Trophoblast cell (in vitro differentiated cells and primary cell): ENCODE results near the gene TMEM91. TPM values are rescaled to one million over a fixed set of nuclear protein-coding genes. Genes with fewer than 3 reads are reported as not detected.

Experiments used
- DNase-seq, 2 donors: peaks; one replicate each; pipeline ENCODE4 v3.0.0-alpha.2; 2016
- H2AFZ ChIP-seq: 2 replicates; pipeline ENCODE4 v1.6.1; 2013; ENCODE audit warnings: low read length, moderate library complexity, mild to moderate bottlenecking; ENCODE audit not compliant: insufficient read depth, poor library complexity
- H2AK5ac ChIP-seq: 2 replicates; pipeline ENCODE4 v1.6.1; 2013; ENCODE audit warnings: mild to moderate bottlenecking, low read length
- H2BK120ac ChIP-seq: 2 replicates; pipeline ENCODE4 v1.6.1; 2013; ENCODE audit warnings: low read length, mild to moderate bottlenecking, moderate library complexity; ENCODE audit not compliant: insufficient read depth, poor library complexity
- H2BK12ac ChIP-seq: 2 replicates; pipeline ENCODE4 v1.6.1; 2013; ENCODE audit warnings: mild to moderate bottlenecking, low read length, moderate library complexity
- H2BK5ac ChIP-seq: 2 replicates; pipeline ENCODE4 v1.6.1; 2013; ENCODE audit warnings: low read length, low read depth, moderate library complexity, mild to moderate bottlenecking; ENCODE audit not compliant: poor library complexity
- H3K14ac ChIP-seq: 2 replicates; pipeline ENCODE4 v1.6.1; 2013; ENCODE audit warnings: mild to moderate bottlenecking, low read length
- H3K18ac ChIP-seq: 2 replicates; pipeline ENCODE4 v1.6.1; 2013; ENCODE audit warnings: mild to moderate bottlenecking, low read length
- H3K23ac ChIP-seq: 2 replicates; pipeline ENCODE4 v1.6.1; 2013; ENCODE audit warnings: low read length
- H3K27ac ChIP-seq: 2 replicates; pipeline ENCODE4 v1.5.1; 2013; ENCODE audit warnings: low read depth, mild to moderate bottlenecking, inconsistent platforms, low read length, moderate library complexity
- H3K27me3 ChIP-seq: 2 replicates; pipeline ENCODE4 v1.6.1; 2013; ENCODE audit warnings: inconsistent platforms, mild to moderate bottlenecking, low read length, moderate library complexity; ENCODE audit not compliant: insufficient read depth
- H3K36me3 ChIP-seq, 2 experiments: 1 replicate in 1 of 2; 2 replicates in 1 of 2; pipeline ENCODE4 v1.6.1; 2013; ENCODE audit warnings: low read length in 2 of 2, mild to moderate bottlenecking in 2 of 2, moderate library complexity in 1 of 2; ENCODE audit not compliant: insufficient read depth in 2 of 2, control insufficient read depth in 1 of 2
- H3K4ac ChIP-seq: 2 replicates; pipeline ENCODE4 v1.6.1; 2013; ENCODE audit warnings: low read depth, mild to moderate bottlenecking, low read length, moderate library complexity
- H3K4me1 ChIP-seq, 2 experiments: 1 replicate in 1 of 2; 2 replicates in 1 of 2; pipeline ENCODE4 v1.6.1; 2013; ENCODE audit warnings: low read length in 2 of 2, mild to moderate bottlenecking in 2 of 2, moderate library complexity in 1 of 2; ENCODE audit not compliant: insufficient read depth in 2 of 2, control insufficient read depth in 1 of 2
- H3K4me2 ChIP-seq: 2 replicates; pipeline ENCODE4 v1.6.1; 2013; ENCODE audit warnings: inconsistent platforms, mild to moderate bottlenecking, low read length, moderate library complexity
- H3K4me3 ChIP-seq: 2 replicates; pipeline ENCODE4 v1.5.1; 2013; ENCODE audit warnings: mild to moderate bottlenecking, low read depth, low read length, inconsistent platforms
- H3K79me1 ChIP-seq: one replicate; pipeline ENCODE4 v1.6.1; 2013; ENCODE audit warnings: low read length
- H3K79me2 ChIP-seq: 2 replicates; pipeline ENCODE4 v1.6.1; 2013; ENCODE audit warnings: low read length, mild to moderate bottlenecking; ENCODE audit not compliant: control insufficient read depth, insufficient read depth, poor library complexity
- H3K9ac ChIP-seq: 2 replicates; pipeline ENCODE4 v1.6.1; 2013; ENCODE audit warnings: mild to moderate bottlenecking, low read length
- H3K9me3 ChIP-seq: 2 replicates; pipeline ENCODE4 v1.6.1; 2013; ENCODE audit warnings: low read depth, mild to moderate bottlenecking, control low read depth, inconsistent platforms, low read length; ENCODE audit not compliant: insufficient read depth
- H4K12ac ChIP-seq: 2 replicates; pipeline ENCODE4 v1.6.1; 2013; ENCODE audit warnings: low read depth, mild to moderate bottlenecking, low read length, moderate library complexity
- H4K8ac ChIP-seq: 2 replicates; pipeline ENCODE4 v1.6.1; 2013; ENCODE audit warnings: low read depth, mild to moderate bottlenecking, low read length, moderate library complexity
- H4K91ac ChIP-seq: one replicate; pipeline ENCODE4 v1.6.1; 2013; ENCODE audit warnings: low read depth, mild to moderate bottlenecking, low read length, moderate library complexity
- WGBS: extraction: QIAGEN DNeasy Blood & Tissue Kit; methylation state at CpG from one replicate; pipeline ENCODE4 v1.1.7; 2013; ENCODE audit warnings: missing lambda C conversion rate; ENCODE audit not compliant: insufficient read length, insufficient coverage; ENCODE audit errors: extremely low coverage; 5-methylcytosine and 5-hydroxymethylcytosine counted together
- polyA plus RNA-seq: library from polyadenylated mRNA; stranded (reverse); fragments of 200-250 nt; gene quantifications from 2 replicates; pipeline ENCODE4 v1.2.3, GENCODE V29; 2013

The TMEM91 gene
- polyA plus RNA-seq, result 2.8 and 3.3 TPM in 2 replicates

GRCh38 chr19:41376241-41376997 is at the start of gene TMEM91:
Gene TMEM91, plus strand, starts transcription at chr19:41376533. Its CDS starts 1,777 bp downstream, at chr19:41378310.
- no peak within 1 kb of the TSS for H3K23ac ChIP-seq
- no peak within 1 kb of the TSS for H3K4ac ChIP-seq
- peaks cover 3% of the 10 kb centered on the region for H3K9me3 ChIP-seq
- H3K18ac ChIP-seq, result peak within 1 kb of the TSS; percentile 72
- H2BK12ac ChIP-seq, result no peak within 1 kb of the TSS
- peak within 1 kb of the TSS; percentile 62 for H3K9ac ChIP-seq
- peak in 1 of 2 donors; percentile 60 for DNase-seq
- peak within 1 kb of the TSS; percentile 45 for H3K14ac ChIP-seq
- peak within 1 kb of the TSS; percentile 79 for H2AFZ ChIP-seq
- H3K36me3 ChIP-seq, result peaks cover 0 to 2% of the 10 kb centered on the region in 2 experiments
- peak within 1 kb of the TSS; percentile 75 for H4K8ac ChIP-seq
- no peaks in the 10 kb centered on the region for H3K4me1 ChIP-seq
- no peaks in the 10 kb centered on the region for H3K79me2 ChIP-seq
- H3K4me3 ChIP-seq, result peak within 1 kb of the TSS; percentile 69
- H2BK120ac ChIP-seq, result peak within 1 kb of the TSS; percentile 34
- H3K79me1 ChIP-seq, result peaks cover 3% of the 10 kb centered on the region
- H2AK5ac ChIP-seq, result no peak within 1 kb of the TSS
- no peaks in the 10 kb centered on the region for H3K27me3 ChIP-seq
- peak within 1 kb of the TSS; percentile 34 for H4K12ac ChIP-seq
- H2BK5ac ChIP-seq, result no peak within 1 kb of the TSS
- peak within 1 kb of the TSS; percentile 86 for H3K4me2 ChIP-seq
- no CpG with 5 or more reads among the region's 47 CpGs for WGBS
- peak within 1 kb of the TSS; percentile 25 for H4K91ac ChIP-seq
- H3K27ac ChIP-seq, result no peak within 1 kb of the TSS

- H3K4me1 ChIP-seq, result peaks cover 45 to 55% of the 10 kb centered on the region in 2 experiments
- WGBS, result no CpG with 5 or more reads among the region's 13 CpGs
Observed at GRCh38 chr19:41327076-41327575, 49.2 kb upstream of the TMEM91 start.

GRCh38 chr19:41327576-41328156 is 48.7 kb upstream of the TMEM91 start:
- Histone ChIP-seq H3K36me3 (peaks cover 33 to 42% of the 10 kb centered on the region in 2 experiments), H3K18ac (peak overlapping the region; percentile 52), H2BK120ac (peak overlapping the region; percentile 0), H3K79me1 (peaks cover 39% of the 10 kb centered on the region), H3K14ac (peak overlapping the region; percentile 16), H3K4me2 (no peak overlapping the region), H2AK5ac (no peak overlapping the region), H2BK12ac (peak overlapping the region; percentile 3), H3K27me3 (no peaks in the 10 kb centered on the region), H3K9me3 (peaks cover 3% of the 10 kb centered on the region), H3K4me1 (peaks cover 40 to 49% of the 10 kb centered on the region in 2 experiments), H3K23ac (no peak overlapping the region), H3K27ac (peak overlapping the region; percentile 21), H3K79me2 (peaks cover 13% of the 10 kb centered on the region), H4K12ac (peak overlapping the region; percentile 5), H3K9ac (no peak overlapping the region), H3K4ac (peak overlapping the region; percentile 54), H2BK5ac (peak overlapping the region; percentile 60), H2AFZ (no peak overlapping the region), H4K8ac (peak overlapping the region; percentile 18), H3K4me3 (no peak overlapping the region), H4K91ac (peak overlapping the region; percentile 80)
- WGBS, result no CpG with 5 or more reads among the region's 33 CpGs
- peak; percentile 75 to 76 for DNase-seq

More at GRCh38 chr19:41327076-41327575, 49.2 kb upstream of the TMEM91 start:
- Histone ChIP-seq H3K4ac (peak overlapping the region; percentile 54), H3K9me3 (peaks cover 2% of the 10 kb centered on the region), H3K18ac (peak overlapping the region; percentile 72), H3K79me1 (peaks cover 44% of the 10 kb centered on the region), H4K91ac (peak overlapping the region; percentile 80), H2BK5ac (peak overlapping the region; percentile 60), H3K23ac (no peak overlapping the region), H3K4me3 (no peak overlapping the region), H2AFZ (peak overlapping the region; percentile 32), H2BK12ac (peak overlapping the region; percentile 65), H3K27me3 (no peaks in the 10 kb centered on the region), H3K36me3 (peaks cover 37 to 41% of the 10 kb centered on the region in 2 experiments), H3K79me2 (peaks cover 17% of the 10 kb centered on the region), H3K27ac (peak overlapping the region; percentile 21), H2BK120ac (peak overlapping the region; percentile 60), H3K4me2 (no peak overlapping the region), H3K9ac (no peak overlapping the region), H4K12ac (no peak overlapping the region), H4K8ac (peak overlapping the region; percentile 63), H2AK5ac (peak overlapping the region; percentile 70), H3K14ac (peak overlapping the region; percentile 58)
- no peak for DNase-seq

- Histone ChIP-seq H3K79me2 (peaks cover 13% of the 10 kb centered on the region), H3K27me3 (no peaks in the 10 kb centered on the region), H4K12ac (no peak overlapping the region), H2AFZ (no peak overlapping the region), H2BK12ac (no peak overlapping the region), H3K4ac (no peak overlapping the region), H3K9ac (no peak overlapping the region), H3K79me1 (peaks cover 33% of the 10 kb centered on the region), H4K91ac (peak overlapping the region; percentile 80), H3K4me2 (no peak overlapping the region), H3K18ac (no peak overlapping the region), H3K4me1 (peaks cover 33 to 43% of the 10 kb centered on the region in 2 experiments), H3K23ac (no peak overlapping the region), H3K27ac (no peak overlapping the region), H3K36me3 (peaks cover 34 to 44% of the 10 kb centered on the region in 2 experiments), H2AK5ac (no peak overlapping the region), H2BK5ac (no peak overlapping the region), H3K9me3 (peaks cover 3% of the 10 kb centered on the region), H4K8ac (no peak overlapping the region), H3K4me3 (no peak overlapping the region), H2BK120ac (no peak overlapping the region), H3K14ac (peak overlapping the region; percentile 16)
- no CpG with 5 or more reads among the region's 22 CpGs for WGBS
- DNase-seq, result peak in 1 of 2 donors; percentile 37
Observed at GRCh38 chr19:41328157-41328841, 48.0 kb upstream of the TMEM91 start.
